Neural progenitor cell (in vitro differentiated cells): ENCODE results near the gene HNRNPD. TPM values are rescaled to one million over a fixed set of nuclear protein-coding genes. Genes with fewer than 3 reads are reported as not detected.
A peak's percentile ranks its signal among the peaks of the same experiment; 100 is the strongest.
"Not testable (repeated sequence)": the region's sequence is repeated elsewhere in the genome, so short reads cannot be mapped to it uniquely, and the experiment has no call there.

Experiments
- DNase-seq: peaks from one replicate; pipeline ENCODE4 v3.0.0-alpha.2; 2016; ENCODE audit warnings: low spot score
- H2AFZ ChIP-seq: fragments of 200-600 bp; sonication (generic); replicated peaks from 2 replicates; pipeline ENCODE4 v1.6.1; 2016; ENCODE audit warnings: antibody characterized with exemption
- H3F3A ChIP-seq: fragments of 200-600 bp; sonication (generic); 2 replicates; pipeline ENCODE4 v1.6.1; 2016; ENCODE audit warnings: antibody characterized with exemption, low read depth
- H3K27ac ChIP-seq: fragments of 200-600 bp; sonication (generic); 2 replicates; pipeline ENCODE4 v1.5.1; 2016; ENCODE audit warnings: mild to moderate bottlenecking
- H3K27me3 ChIP-seq: fragments of 200-600 bp; sonication (generic); 2 replicates; pipeline ENCODE4 v1.6.1; 2016; ENCODE audit warnings: mild to moderate bottlenecking, moderate library complexity
- H3K36me3 ChIP-seq: fragments of 200-600 bp; sonication (generic); 2 replicates; pipeline ENCODE4 v1.5.1; 2016
- H3K4me1 ChIP-seq: fragments of 200-600 bp; sonication (generic); 2 replicates; pipeline ENCODE4 v1.6.1; 2016; ENCODE audit warnings: mixed run types
- H3K4me2 ChIP-seq: fragments of 200-600 bp; sonication (generic); 2 replicates; pipeline ENCODE4 v1.6.1; 2016
- H3K4me3 ChIP-seq: fragments of 200-600 bp; sonication (generic); 2 replicates; pipeline ENCODE4 v1.5.1; 2016
- H3K79me2 ChIP-seq: fragments of 200-600 bp; sonication (generic); 2 replicates; pipeline ENCODE4 v1.6.1; 2016; ENCODE audit warnings: low read depth
- H3K9ac ChIP-seq: fragments of 200-600 bp; sonication (generic); 2 replicates; pipeline ENCODE4 v1.6.1; 2016
- H3K9me3 ChIP-seq: fragments of 200-600 bp; sonication (generic); 2 replicates; pipeline ENCODE4 v1.5.1; 2016; ENCODE audit warnings: low read depth
- H4K20me1 ChIP-seq: fragments of 200-600 bp; sonication (generic); 2 replicates; pipeline ENCODE4 v1.6.1; 2016; ENCODE audit warnings: low read depth
- H3K27ac Mint-ChIP-seq: 3 replicates; pipeline ENCODE4 v1.8.0; 2021; ENCODE audit warnings: mixed read lengths
- H3K27me3 Mint-ChIP-seq: 2 replicates; pipeline ENCODE4 v1.8.0; 2022; ENCODE audit warnings: low read depth, mild to moderate bottlenecking, inconsistent platforms, moderate library complexity, mixed read lengths; ENCODE audit not compliant: insufficient read depth
- H3K36me3 Mint-ChIP-seq: 3 replicates; pipeline ENCODE4 v1.8.0; 2021; ENCODE audit warnings: mixed read lengths
- H3K4me1 Mint-ChIP-seq: 3 replicates; pipeline ENCODE4 v1.8.0; 2021; ENCODE audit warnings: mixed read lengths
- H3K4me3 Mint-ChIP-seq: 3 replicates; pipeline ENCODE4 v1.8.0; 2021; ENCODE audit warnings: mild to moderate bottlenecking, moderate library complexity, mixed read lengths
- H3K9me3 Mint-ChIP-seq: 3 replicates; pipeline ENCODE4 v1.8.0; 2020; ENCODE audit warnings: mixed read lengths
- CTCF ChIP-seq: fragments of 200-600 bp; sonication (generic); IDR thresholded peaks from 2 replicates; pipeline ENCODE4 v1.5.1; 2017; ENCODE audit warnings: antibody characterized with exemption, mild to moderate bottlenecking
- EZH2 ChIP-seq: fragments of 200-600 bp; sonication (generic); IDR thresholded peaks from 2 replicates; pipeline ENCODE4 v1.6.1; 2017; ENCODE audit warnings: antibody characterized with exemption, mild to moderate bottlenecking, moderate library complexity
- EZH2phosphoT487 ChIP-seq: fragments of 200-600 bp; sonication (generic); IDR thresholded peaks from 2 replicates; pipeline ENCODE4 v1.6.1; 2017; ENCODE audit warnings: antibody characterized with exemption
- total RNA-seq: library from RNA; depleted of rRNA; stranded (reverse); fragments of >200 nt; gene quantifications from 2 replicates; pipeline ENCODE4 v1.2.3, GENCODE V29; 2015; ENCODE audit warnings: low replicate concordance

The HNRNPD gene
- total RNA-seq, 1 donor from 2014 or later, result 250 TPM

DNA sequence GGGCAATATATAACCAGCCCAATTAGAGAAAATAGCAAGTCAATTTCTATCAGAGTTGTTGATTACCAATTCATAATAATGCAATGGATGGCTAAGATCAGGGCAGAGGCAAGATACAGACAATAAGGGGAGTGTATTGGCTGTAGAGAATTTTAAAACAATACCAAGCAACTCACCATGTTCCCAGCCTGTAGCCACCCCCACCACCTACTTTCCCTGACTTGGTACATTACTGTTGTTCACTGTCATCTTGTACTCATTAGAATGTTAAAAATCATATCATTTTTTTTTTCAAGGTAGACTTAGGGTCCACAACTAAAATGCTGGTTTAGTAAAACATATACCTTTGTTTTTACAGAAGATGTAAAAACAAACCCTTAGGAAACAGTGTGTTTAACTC is 27.7 kb downstream of the HNRNPD start:
- Histone ChIP-seq H3K79me2 (peaks cover 22% of the 10 kb centered on the region), H3K4me1 (no peaks in the 10 kb centered on the region), H3K36me3 (peaks cover 8% of the 10 kb centered on the region), H3K4me2 (no peak overlapping the region), H2AFZ (no peak overlapping the region), H3K27me3 (no peaks in the 10 kb centered on the region), H3K9ac (no peak overlapping the region), H3K27ac (peak overlapping the region; percentile 53), H3K4me3 (no peak overlapping the region), H4K20me1 (peaks cover 26% of the 10 kb centered on the region), H3F3A (peaks cover 57% of the 10 kb centered on the region), H3K9me3 (no peaks in the 10 kb centered on the region)
- no peaks in the 10 kb centered on the region for H3K27me3 Mint-ChIP-seq
- no peaks in the 10 kb centered on the region for H3K9me3 Mint-ChIP-seq
- DNase-seq, result no peak
- no peaks in the 10 kb centered on the region for H3K4me1 Mint-ChIP-seq
- H3K36me3 Mint-ChIP-seq, result peaks cover 21% of the 10 kb centered on the region
- no peak overlapping the region for H3K4me3 Mint-ChIP-seq
- TF ChIP-seq CTCF, result no peak
- TF ChIP-seq EZH2phosphoT487, result no peak
- no peak for TF ChIP-seq EZH2
- no peak overlapping the region for H3K27ac Mint-ChIP-seq

GRCh38 chr4:82335043-82335442 is 38.7 kb downstream of the HNRNPD start:
- no peaks in the 10 kb centered on the region for H4K20me1 ChIP-seq
- H3K4me3 Mint-ChIP-seq, result no peak overlapping the region
- H3K36me3 Mint-ChIP-seq, result peaks cover 2% of the 10 kb centered on the region
- TF ChIP-seq CTCF (no peak), EZH2 (no peak), EZH2phosphoT487 (no peak)
- H3K9ac ChIP-seq, result no peak overlapping the region
- no peak overlapping the region for H3K4me2 ChIP-seq
- no peak for DNase-seq
- no peak overlapping the region for H3K4me3 ChIP-seq
- no peaks in the 10 kb centered on the region for H3K27me3 Mint-ChIP-seq
- H3K9me3 ChIP-seq, result no peaks in the 10 kb centered on the region
- no peaks in the 10 kb centered on the region for H3K36me3 ChIP-seq
- no peak overlapping the region for H2AFZ ChIP-seq
- no peaks in the 10 kb centered on the region for H3K4me1 Mint-ChIP-seq
- no peaks in the 10 kb centered on the region for H3K27me3 ChIP-seq
- H3K79me2 ChIP-seq, result no peaks in the 10 kb centered on the region
- no peaks in the 10 kb centered on the region for H3K4me1 ChIP-seq
- no peak overlapping the region for H3K27ac Mint-ChIP-seq
- no peak overlapping the region for H3K27ac ChIP-seq
- peaks cover 4% of the 10 kb centered on the region for H3K9me3 Mint-ChIP-seq
- H3F3A ChIP-seq, result no peaks in the 10 kb centered on the region

DNA sequence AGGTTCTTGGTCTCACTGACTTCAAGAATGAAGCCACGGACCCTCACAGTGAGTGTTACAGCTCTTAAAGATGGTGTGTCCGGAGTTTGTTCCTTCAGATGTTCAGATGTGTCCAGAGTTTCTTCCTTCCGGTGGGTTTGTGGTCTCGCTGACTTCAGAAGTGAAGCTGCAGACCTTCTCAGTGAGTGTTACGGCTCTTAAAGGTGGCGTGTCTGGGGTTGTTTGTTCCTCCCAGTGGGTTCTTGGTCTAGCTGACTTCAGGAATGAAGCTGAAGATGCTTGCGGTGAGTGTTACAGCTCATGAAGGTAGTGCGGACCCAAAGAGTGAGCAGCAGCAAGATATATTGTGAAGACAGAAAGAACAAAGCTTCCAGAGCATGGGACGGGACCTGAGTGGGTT is 40.1 kb downstream of the HNRNPD start:
- H3K79me2 ChIP-seq, H3K27ac ChIP-seq, DNase-seq, H3K27me3 ChIP-seq, H3K4me3 ChIP-seq, H3K4me3 Mint-ChIP-seq, H3K9me3 Mint-ChIP-seq, H3K4me1 Mint-ChIP-seq, H3K27me3 Mint-ChIP-seq, H3F3A ChIP-seq, H2AFZ ChIP-seq, H3K4me2 ChIP-seq, H3K36me3 ChIP-seq, H3K4me1 ChIP-seq, H3K9me3 ChIP-seq, H4K20me1 ChIP-seq, H3K36me3 Mint-ChIP-seq, H3K27ac Mint-ChIP-seq, H3K9ac ChIP-seq: not testable (repeated sequence)

DNA sequence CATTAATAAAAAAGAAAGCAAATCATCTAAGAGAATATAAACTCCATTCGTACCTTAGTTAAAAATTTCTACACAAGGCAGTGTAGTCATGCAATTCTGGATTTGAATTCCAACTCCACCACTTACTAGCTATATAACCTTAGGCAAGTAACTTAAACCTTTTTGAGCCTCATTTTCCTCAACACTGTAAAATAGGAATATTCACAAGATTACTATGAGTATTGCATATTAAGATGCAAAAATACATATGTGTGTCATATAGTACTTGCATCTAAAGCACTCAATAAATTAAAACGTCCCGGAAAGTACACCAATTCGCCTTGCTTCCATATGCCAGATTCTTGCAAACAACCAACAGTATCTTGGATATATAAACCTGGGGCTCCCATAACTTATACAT is 42.0 kb downstream of the HNRNPD start:
- H2AFZ ChIP-seq, result no peak overlapping the region
- no peaks in the 10 kb centered on the region for H4K20me1 ChIP-seq
- H3K9ac ChIP-seq, result no peak overlapping the region
- no peak for TF ChIP-seq EZH2phosphoT487
- TF ChIP-seq CTCF, result no peak
- no peak for TF ChIP-seq EZH2
- Mint-ChIP-seq H3K27me3 (no peaks in the 10 kb centered on the region), H3K27ac (no peak overlapping the region), H3K4me1 (no peaks in the 10 kb centered on the region), H3K4me3 (no peak overlapping the region), H3K36me3 (peaks cover 4% of the 10 kb centered on the region), H3K9me3 (peaks cover 4% of the 10 kb centered on the region)
- H3K9me3 ChIP-seq, result no peaks in the 10 kb centered on the region
- H3K4me2 ChIP-seq, result no peak overlapping the region
- H3K4me1 ChIP-seq, result no peaks in the 10 kb centered on the region
- H3K27ac ChIP-seq, result no peak overlapping the region
- H3K4me3 ChIP-seq, result no peak overlapping the region
- no peaks in the 10 kb centered on the region for H3K79me2 ChIP-seq
- no peaks in the 10 kb centered on the region for H3K36me3 ChIP-seq
- DNase-seq, result no peak
- no peaks in the 10 kb centered on the region for H3K27me3 ChIP-seq
- H3F3A ChIP-seq, result no peaks in the 10 kb centered on the region
